ENCODE measurements around the gene KDM1B.
A peak's percentile ranks its signal among the peaks of the same experiment; 100 is the strongest.

KDM1B gene

GRCh38 chr6:18240230-18240629 is 85.0 kb downstream of the KDM1B start:
- DNase-seq: no peak

GRCh38 chr6:18241208-18242038 is 86.2 kb downstream of the KDM1B start:
- DNase-seq: no peak

GRCh38 chr6:18242062-18242851 is 87.0 kb downstream of the KDM1B start:
- no peak for DNase-seq

- DNase-seq: no peak
Measured at GRCh38 chr6:18243302-18243893, 88.2 kb downstream of the KDM1B start.

- no peak for DNase-seq
Measured at GRCh38 chr6:18244251-18244650, 89.0 kb downstream of the KDM1B start.

GRCh38 chr6:18245079-18245478 is 89.9 kb downstream of the KDM1B start:
- no peak for DNase-seq

- no peak for DNase-seq
Measured at GRCh38 chr6:18245642-18246041, 90.4 kb downstream of the KDM1B start.

GRCh38 chr6:18246205-18246604 is 91.0 kb downstream of the KDM1B start:
- DNase-seq: no peak

GRCh38 chr6:18247002-18247401 is 91.8 kb downstream of the KDM1B start:
- DNase-seq: no peak

GRCh38 chr6:18248698-18249097 is 93.5 kb downstream of the KDM1B start:
- DNase-seq: no peak

- no peak for DNase-seq
Measured at GRCh38 chr6:18249271-18249670, 94.0 kb downstream of the KDM1B start.

GRCh38 chr6:18253635-18254034 is 98.4 kb downstream of the KDM1B start:
- DNase-seq: no peak

- DNase-seq: no peak
Measured at GRCh38 chr6:18254793-18255192, 99.6 kb downstream of the KDM1B start.

GRCh38 chr6:18259675-18260447 is 104.6 kb downstream of the KDM1B start:
- DNase-seq: no peak

GRCh38 chr6:18260448-18261106 is 105.4 kb downstream of the KDM1B start:
- no peak for DNase-seq

- DNase-seq: no peak
Measured at GRCh38 chr6:18261877-18262276, 106.7 kb downstream of the KDM1B start.

- no peak for DNase-seq
Measured at GRCh38 chr6:18262702-18263417, 107.6 kb downstream of the KDM1B start.

- DNase-seq: no peak
Measured at GRCh38 chr6:18263418-18264218, 108.4 kb downstream of the KDM1B start.

- peak; percentile 82 to 85 for DNase-seq
Measured at GRCh38 chr6:18264219-18264922, 109.1 kb downstream of the KDM1B start, which contains the start of gene DEK. TSS of gene DEK (minus strand) at chr6:18264530. CDS start at chr6:18263987, 543 bp downstream.

GRCh38 chr6:18264923-18265377 is 109.7 kb downstream of the KDM1B start:
- DNase-seq: no peak

Data from NCI-H1930 (cell line).